Thymus (tissue), 11 donors: Measurements from ENCODE around the gene LDB1. TPM values are rescaled to one million over a fixed set of nuclear protein-coding genes. Genes with fewer than 3 reads are reported as not detected.

Experiments
- DNase-seq, 9 donors: peaks; one replicate each; pipeline ENCODE4 v3.0.0-alpha.2; 2013; ENCODE audit warnings: low spot score in 9 of 9, low read depth in 6 of 9, missing footprints in 1 of 9
- H3K27ac ChIP-seq, 2 donors: one replicate each; pipeline ENCODE4 v1.5.1; 2013; ENCODE audit warnings: control low read depth in 1 of 2, low read depth in 1 of 2, low read length in 1 of 2, mild to moderate bottlenecking in 1 of 2, moderate library complexity in 1 of 2
- H3K27me3 ChIP-seq, 2 donors: one replicate each; pipeline ENCODE4 v1.5.1; 2013; ENCODE audit warnings: low read length in 1 of 2; ENCODE audit not compliant: control insufficient read depth in 2 of 2, insufficient read depth in 1 of 2
- H3K36me3 ChIP-seq, 2 donors: one replicate each; pipeline ENCODE4 v1.5.1; 2013; ENCODE audit warnings: low read length in 1 of 2, mild to moderate bottlenecking in 1 of 2, moderate library complexity in 1 of 2; ENCODE audit not compliant: control insufficient read depth in 2 of 2, insufficient read depth in 2 of 2
- H3K4me1 ChIP-seq, 2 donors: one replicate each; pipeline ENCODE4 v1.5.1; 2013; ENCODE audit warnings: low read length in 2 of 2; ENCODE audit not compliant: control insufficient read depth in 2 of 2, insufficient read depth in 2 of 2
- H3K4me3 ChIP-seq, 2 donors: one replicate each; pipeline ENCODE4 v1.5.1; 2013; ENCODE audit warnings: low read length in 2 of 2, control low read depth in 1 of 2, mild to moderate bottlenecking in 1 of 2
- H3K9me3 ChIP-seq, 2 donors: one replicate each; pipeline ENCODE4 v1.5.1; 2013; ENCODE audit warnings: low read length in 1 of 2, mild to moderate bottlenecking in 1 of 2; ENCODE audit not compliant: control insufficient read depth in 2 of 2, insufficient read depth in 1 of 2
- WGBS: extraction: QIAGEN DNeasy Blood & Tissue Kit; methylation state at CpG from one replicate; pipeline ENCODE4 v1.1.7; 2013; 5-methylcytosine and 5-hydroxymethylcytosine counted together
- polyA plus RNA-seq: library from polyadenylated mRNA; stranded (reverse); fragments of 200-250 nt; gene quantifications from one replicate; pipeline ENCODE4 v1.2.3, GENCODE V29; 2013
- total RNA-seq: library from RNA; stranded (reverse); fragments of 120-200 nt; gene quantifications from one replicate; pipeline ENCODE4 v1.2.4, GENCODE V29; 2013
- donor health status: healthy.

The LDB1 gene
- total and polyA plus RNA-seq, 2 donors = 42.7 to 52.0 TPM

GRCh38 chr10:102109166-102110116, 10.7 kb downstream of the LDB1 start:
- no peak for DNase-seq
- Histone ChIP-seq H3K4me1 (peaks cover 11 to 22% of the 10 kb centered on the region in 2 donors), H3K27ac (no peak overlapping the region), H3K27me3 (no peaks in the 10 kb centered on the region), H3K4me3 (no peak overlapping the region), H3K9me3 (peaks cover 0 to 2% of the 10 kb centered on the region in 2 donors), H3K36me3 (peaks cover 44 to 51% of the 10 kb centered on the region in 2 donors)
- 98% methylated on average over 24 of the region's 24 CpGs for WGBS

- H3K4me3 ChIP-seq = no peak overlapping the region
- no peaks in the 10 kb centered on the region for H3K9me3 ChIP-seq
- no peak overlapping the region for H3K27ac ChIP-seq
- WGBS = 95% methylated on average over 2 of the region's 2 CpGs
- H3K36me3 ChIP-seq = peaks cover 47 to 51% of the 10 kb centered on the region in 2 donors
- DNase-seq = no peak
- H3K4me1 ChIP-seq = peaks cover 0 to 2% of the 10 kb centered on the region in 2 donors
- H3K27me3 ChIP-seq = no peaks in the 10 kb centered on the region
These were observed 13.2 kb downstream of the LDB1 start for GRCh38 chr10:102106998-102107397.

GRCh38 chr10:102102421-102102820, 17.7 kb downstream of the LDB1 start:
- no peak for DNase-seq
- 89% methylated on average over 1 of the region's 1 CpG for WGBS
- peaks cover 9% of the 10 kb centered on the region in 2 donors for H3K36me3 ChIP-seq
- H3K27ac ChIP-seq = no peak overlapping the region
- H3K4me1 ChIP-seq = no peaks in the 10 kb centered on the region
- no peaks in the 10 kb centered on the region for H3K9me3 ChIP-seq
- no peaks in the 10 kb centered on the region for H3K27me3 ChIP-seq
- H3K4me3 ChIP-seq = no peak overlapping the region

- no peak for DNase-seq
- no peak overlapping the region for H3K27ac ChIP-seq
- no peak overlapping the region for H3K4me3 ChIP-seq
- 95% methylated on average over 5 of the region's 5 CpGs for WGBS
- no peaks in the 10 kb centered on the region for H3K9me3 ChIP-seq
- H3K36me3 ChIP-seq = peaks cover 0 to 5% of the 10 kb centered on the region in 2 donors
- H3K4me1 ChIP-seq = no peaks in the 10 kb centered on the region
- no peaks in the 10 kb centered on the region for H3K27me3 ChIP-seq
These were observed 19.0 kb downstream of the LDB1 start for GRCh38 chr10:102101152-102101551.

GRCh38 chr10:102096449-102096848, 23.7 kb downstream of the LDB1 start:
- H3K36me3 ChIP-seq = no peaks in the 10 kb centered on the region
- H3K27ac ChIP-seq = no peak overlapping the region
- DNase-seq = no peak
- no peaks in the 10 kb centered on the region for H3K27me3 ChIP-seq
- H3K4me1 ChIP-seq = no peaks in the 10 kb centered on the region
- 98% methylated on average over 7 of the region's 7 CpGs for WGBS
- H3K9me3 ChIP-seq = no peaks in the 10 kb centered on the region
- H3K4me3 ChIP-seq = no peak overlapping the region

- no peaks in the 10 kb centered on the region for H3K27me3 ChIP-seq
- no peak overlapping the region for H3K27ac ChIP-seq
- no peak for DNase-seq
- no peak overlapping the region for H3K4me3 ChIP-seq
- no peaks in the 10 kb centered on the region for H3K36me3 ChIP-seq
- H3K4me1 ChIP-seq = no peaks in the 10 kb centered on the region
- H3K9me3 ChIP-seq = no peaks in the 10 kb centered on the region
- 94% methylated on average over 2 of the region's 2 CpGs for WGBS
These were observed 29.4 kb downstream of the LDB1 start for GRCh38 chr10:102090772-102091171.

GRCh38 chr10:102086196-102086595, 34.0 kb downstream of the LDB1 start:
- H3K4me1 ChIP-seq = no peaks in the 10 kb centered on the region
- WGBS = 97% methylated on average over 8 of the region's 8 CpGs
- H3K36me3 ChIP-seq = no peaks in the 10 kb centered on the region
- no peaks in the 10 kb centered on the region for H3K27me3 ChIP-seq
- no peak overlapping the region for H3K27ac ChIP-seq
- no peak for DNase-seq
- H3K9me3 ChIP-seq = no peaks in the 10 kb centered on the region
- no peak overlapping the region for H3K4me3 ChIP-seq

- 95% methylated on average over 3 of the region's 3 CpGs for WGBS
- Histone ChIP-seq H3K36me3 (no peaks in the 10 kb centered on the region), H3K4me1 (no peaks in the 10 kb centered on the region), H3K27ac (no peak overlapping the region), H3K4me3 (no peak overlapping the region), H3K27me3 (no peaks in the 10 kb centered on the region), H3K9me3 (no peaks in the 10 kb centered on the region)
- no peak for DNase-seq
These were observed 34.8 kb downstream of the LDB1 start for GRCh38 chr10:102085336-102085735.

GRCh38 chr10:102083541-102083940, 36.6 kb downstream of the LDB1 start:
- no peaks in the 10 kb centered on the region for H3K27me3 ChIP-seq
- no peak overlapping the region for H3K27ac ChIP-seq
- DNase-seq = no peak
- no peaks in the 10 kb centered on the region for H3K4me1 ChIP-seq
- no peaks in the 10 kb centered on the region for H3K36me3 ChIP-seq
- H3K4me3 ChIP-seq = no peak overlapping the region
- WGBS = over 99% methylated on average over 3 of the region's 3 CpGs
- no peaks in the 10 kb centered on the region for H3K9me3 ChIP-seq
